Karpas-422 (cell line): ENCODE measurements around the gene DEPP1. TPM values are rescaled to one million over a fixed set of nuclear protein-coding genes. Genes with fewer than 3 reads are reported as not detected.
"Not testable (repeated sequence)": the region's sequence is repeated elsewhere in the genome, so short reads cannot be mapped to it uniquely, and the experiment has no call there.

Experiments
- DNase-seq: peaks from one replicate; pipeline ENCODE4 v3.0.0-alpha.2; 2015
- H2AFZ ChIP-seq: fragments of 200-600 bp; sonication (generic); 2 replicates; pipeline ENCODE4 v1.6.1; 2014; ENCODE audit warnings: antibody characterized with exemption, low read length, mixed read lengths
- H3K27ac ChIP-seq: fragments of 200-600 bp; sonication (generic); 2 replicates; pipeline ENCODE4 v1.5.1; 2014; ENCODE audit warnings: mild to moderate bottlenecking, low read length, moderate library complexity
- H3K27me3 ChIP-seq: fragments of 200-600 bp; sonication (generic); 2 replicates; pipeline ENCODE4 v1.6.1; 2014; ENCODE audit warnings: low read length, mixed read lengths
- H3K36me3 ChIP-seq: fragments of 200-600 bp; sonication (generic); 2 replicates; pipeline ENCODE4 v1.6.1; 2014; ENCODE audit warnings: low read length, mixed read lengths; ENCODE audit not compliant: insufficient read depth
- H3K4me1 ChIP-seq: fragments of 200-600 bp; sonication (generic); 2 replicates; pipeline ENCODE4 v1.6.1; 2014; ENCODE audit warnings: mild to moderate bottlenecking, low read length, mixed read lengths
- H3K4me2 ChIP-seq: fragments of 200-600 bp; sonication (generic); 2 replicates; pipeline ENCODE4 v1.6.1; 2014; ENCODE audit warnings: low read length, low read depth, mild to moderate bottlenecking; ENCODE audit not compliant: poor library complexity, severe bottlenecking
- H3K4me3 ChIP-seq: fragments of 200-600 bp; sonication (generic); 2 replicates; pipeline ENCODE4 v1.5.1; 2014; ENCODE audit warnings: mild to moderate bottlenecking, antibody characterized with exemption, low read length, mixed read lengths
- H3K79me2 ChIP-seq: fragments of 200-600 bp; sonication (generic); 2 replicates; pipeline ENCODE4 v1.6.1; 2014; ENCODE audit warnings: mild to moderate bottlenecking, low read length, mixed read lengths
- H3K9ac ChIP-seq: fragments of 200-600 bp; sonication (generic); 2 replicates; pipeline ENCODE4 v1.6.0; 2014; ENCODE audit warnings: low read length
- H3K9me2 ChIP-seq: fragments of 200-600 bp; sonication (generic), shearing (Covaris generic); replicated peaks from 2 replicates; pipeline ENCODE4 v1.6.0; 2014; ENCODE audit warnings: mild to moderate bottlenecking, low read length, moderate library complexity; ENCODE audit not compliant: insufficient read depth
- H3K9me3 ChIP-seq: fragments of 300-700, 200-600 bp; sonication (generic); 2 replicates; pipeline ENCODE4 v1.6.1; 2014; ENCODE audit warnings: low read length, mixed read lengths
- H4K20me1 ChIP-seq: fragments of 200-600 bp; sonication (generic); 2 replicates; pipeline ENCODE4 v1.6.1; 2014; ENCODE audit warnings: mild to moderate bottlenecking, antibody characterized with exemption, low read length, low read depth; ENCODE audit not compliant: insufficient read depth
- total RNA-seq: library from RNA; depleted of rRNA; stranded (reverse); fragments of >200 nt; shearing (Covaris generic); gene quantifications from 2 replicates; pipeline ENCODE4 v1.2.3, GENCODE V29; 2014; ENCODE audit warnings: low replicate concordance; rRNA removed

The DEPP1 gene, protein sequence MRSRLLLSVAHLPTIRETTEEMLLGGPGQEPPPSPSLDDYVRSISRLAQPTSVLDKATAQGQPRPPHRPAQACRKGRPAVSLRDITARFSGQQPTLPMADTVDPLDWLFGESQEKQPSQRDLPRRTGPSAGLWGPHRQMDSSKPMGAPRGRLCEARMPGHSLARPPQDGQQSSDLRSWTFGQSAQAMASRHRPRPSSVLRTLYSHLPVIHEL
- not detected in 2 replicates for total RNA-seq

DNA sequence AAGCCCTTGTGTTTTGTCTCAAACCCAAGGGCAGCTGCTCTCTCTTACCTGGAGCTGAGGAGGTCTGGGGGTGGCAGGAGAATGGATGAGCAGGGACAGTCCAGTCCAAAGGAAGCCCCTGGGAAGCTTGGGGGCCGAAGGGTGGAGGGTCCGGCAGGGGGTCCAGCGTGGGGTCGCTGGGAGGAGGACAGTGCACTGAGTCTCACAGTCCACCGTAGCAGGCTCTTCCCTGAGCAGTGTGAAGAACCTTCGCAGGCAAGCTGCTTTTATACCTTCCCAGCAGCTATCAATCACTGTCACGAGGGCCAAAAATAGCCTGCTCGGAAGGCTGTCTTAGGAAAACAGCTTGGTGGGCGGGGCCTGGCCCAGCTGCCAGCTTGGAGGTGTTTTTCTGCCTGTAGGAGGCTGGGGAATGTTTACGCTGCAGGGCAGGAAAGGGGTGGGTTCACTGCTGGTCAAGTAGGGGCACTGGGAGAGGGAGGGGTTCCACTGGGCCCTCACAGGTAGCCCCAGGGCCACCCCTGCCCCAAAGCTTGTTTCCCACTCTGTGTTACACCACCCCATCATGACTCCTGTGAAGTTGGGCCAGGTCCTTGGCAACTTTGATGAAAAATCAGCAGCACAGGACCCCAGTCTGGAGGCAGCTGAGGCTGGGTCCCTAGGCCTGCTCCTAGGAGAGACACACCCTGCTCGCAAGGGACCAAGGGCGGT, at the start of gene DEPP1:
Gene DEPP1, minus strand, starts transcription at position 240 of the 711 bp plus-strand sequence. CDS start 779 bp downstream, outside the sequence.
- H3K4me2 ChIP-seq, result no peak within 1 kb of the TSS
- H3K9me2 ChIP-seq, result no peaks in the 10 kb centered on the region
- no peak for DNase-seq
- H3K27ac ChIP-seq, result no peak within 1 kb of the TSS
- H3K79me2 ChIP-seq, result no peaks in the 10 kb centered on the region
- no peak within 1 kb of the TSS for H2AFZ ChIP-seq
- H3K36me3 ChIP-seq, result no peaks in the 10 kb centered on the region
- H3K9me3 ChIP-seq, result no peaks in the 10 kb centered on the region
- no peaks in the 10 kb centered on the region for H4K20me1 ChIP-seq
- no peak within 1 kb of the TSS for H3K9ac ChIP-seq
- no peaks in the 10 kb centered on the region for H3K27me3 ChIP-seq
- no peak within 1 kb of the TSS for H3K4me3 ChIP-seq
- peaks cover 11% of the 10 kb centered on the region for H3K4me1 ChIP-seq

DNA sequence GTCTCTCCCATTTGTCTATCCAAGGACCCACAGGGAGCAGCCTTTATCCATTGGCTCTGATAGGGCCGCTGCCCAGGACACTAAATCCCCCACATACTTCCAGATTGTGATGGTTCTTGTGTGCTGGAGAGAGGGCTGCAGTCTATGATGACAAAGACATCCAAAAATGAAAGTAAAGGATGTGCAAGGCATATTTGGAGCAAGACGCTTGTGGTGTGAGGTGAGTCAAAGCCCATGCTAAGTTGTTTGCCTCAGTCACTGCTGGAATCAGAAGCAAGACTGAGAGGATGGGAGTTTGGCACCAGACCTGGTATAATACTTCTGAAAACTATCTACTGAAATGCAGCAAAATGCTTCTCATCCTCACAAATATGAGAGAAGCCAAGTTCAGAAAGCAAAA, 44.8 kb upstream of the DEPP1 start:
- H3K4me2 ChIP-seq, result no peak overlapping the region
- H3K27me3 ChIP-seq, result no peaks in the 10 kb centered on the region
- H3K27ac ChIP-seq, result no peak overlapping the region
- H3K4me3 ChIP-seq, result no peak overlapping the region
- no peaks in the 10 kb centered on the region for H3K79me2 ChIP-seq
- H3K4me1 ChIP-seq, result peaks cover 4% of the 10 kb centered on the region; the same call in 1 of the 2 replicates
- no peak overlapping the region for H3K9ac ChIP-seq
- no peak overlapping the region for H2AFZ ChIP-seq
- no peaks in the 10 kb centered on the region for H3K36me3 ChIP-seq
- no peak for DNase-seq
- peaks cover 6% of the 10 kb centered on the region; the same call in 1 of the 2 replicates for H4K20me1 ChIP-seq
- H3K9me3 ChIP-seq, result no peaks in the 10 kb centered on the region
- no peaks in the 10 kb centered on the region for H3K9me2 ChIP-seq

DNA sequence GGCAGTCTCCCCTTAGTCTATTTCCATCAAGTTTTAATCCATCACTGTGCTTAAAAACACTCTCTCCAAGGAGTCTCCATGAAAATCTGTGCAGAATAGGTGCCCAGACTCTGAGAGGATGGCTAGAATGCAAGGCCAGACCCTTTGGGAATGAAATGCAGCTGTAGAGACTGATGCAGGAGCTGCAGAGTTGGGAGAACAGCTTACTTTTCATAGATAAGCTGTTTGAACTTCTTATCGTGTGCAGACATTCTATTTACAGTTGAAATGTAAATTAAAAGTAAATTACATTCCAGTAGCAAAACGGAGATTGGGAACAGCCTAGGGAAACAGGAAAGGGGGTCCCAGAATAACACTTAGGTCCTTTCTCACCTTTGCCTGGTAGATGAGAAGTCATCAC, 37.0 kb upstream of the DEPP1 start:
- H3K4me2 ChIP-seq, result no peak overlapping the region
- H3K27me3 ChIP-seq, result no peaks in the 10 kb centered on the region
- no peak overlapping the region for H3K27ac ChIP-seq
- no peak overlapping the region for H3K4me3 ChIP-seq
- no peaks in the 10 kb centered on the region for H3K36me3 ChIP-seq
- DNase-seq, result no peak
- no peak overlapping the region for H2AFZ ChIP-seq
- no peaks in the 10 kb centered on the region for H3K9me2 ChIP-seq
- H3K79me2 ChIP-seq, result no peaks in the 10 kb centered on the region
- H3K4me1 ChIP-seq, result peaks cover 4% of the 10 kb centered on the region; the same call in 1 of the 2 replicates
- H3K9me3 ChIP-seq, result no peaks in the 10 kb centered on the region
- H4K20me1 ChIP-seq, result peaks cover 6% of the 10 kb centered on the region; the same call in 1 of the 2 replicates
- H3K9ac ChIP-seq, result no peak overlapping the region

DNA sequence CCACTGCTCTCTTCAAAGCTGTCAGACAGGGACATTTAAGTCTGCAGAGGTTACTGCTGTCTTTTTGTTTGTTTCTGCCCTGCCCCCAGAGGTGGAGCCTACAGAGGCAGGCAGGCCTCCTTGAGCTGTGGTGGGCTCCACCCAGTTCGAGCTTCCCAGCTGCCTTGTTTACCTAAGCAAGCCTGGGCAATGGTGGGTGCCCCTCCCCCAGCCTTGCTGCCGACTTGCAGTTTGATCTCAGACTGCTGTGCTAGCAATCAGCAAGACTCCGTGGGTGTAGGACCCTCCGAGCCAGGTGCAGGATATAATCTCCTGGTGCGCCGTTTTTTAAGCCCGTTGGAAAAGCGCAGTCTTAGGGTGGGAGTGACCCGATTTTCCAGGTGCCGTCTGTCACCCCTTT, 35.9 kb upstream of the DEPP1 start:
- H3K9me3 ChIP-seq, H3K9ac ChIP-seq, H4K20me1 ChIP-seq, H3K27ac ChIP-seq, H3K79me2 ChIP-seq, H3K36me3 ChIP-seq, H3K4me3 ChIP-seq, DNase-seq, H3K9me2 ChIP-seq, H2AFZ ChIP-seq, H3K4me1 ChIP-seq, H3K27me3 ChIP-seq, H3K4me2 ChIP-seq: not testable (repeated sequence)

DNA sequence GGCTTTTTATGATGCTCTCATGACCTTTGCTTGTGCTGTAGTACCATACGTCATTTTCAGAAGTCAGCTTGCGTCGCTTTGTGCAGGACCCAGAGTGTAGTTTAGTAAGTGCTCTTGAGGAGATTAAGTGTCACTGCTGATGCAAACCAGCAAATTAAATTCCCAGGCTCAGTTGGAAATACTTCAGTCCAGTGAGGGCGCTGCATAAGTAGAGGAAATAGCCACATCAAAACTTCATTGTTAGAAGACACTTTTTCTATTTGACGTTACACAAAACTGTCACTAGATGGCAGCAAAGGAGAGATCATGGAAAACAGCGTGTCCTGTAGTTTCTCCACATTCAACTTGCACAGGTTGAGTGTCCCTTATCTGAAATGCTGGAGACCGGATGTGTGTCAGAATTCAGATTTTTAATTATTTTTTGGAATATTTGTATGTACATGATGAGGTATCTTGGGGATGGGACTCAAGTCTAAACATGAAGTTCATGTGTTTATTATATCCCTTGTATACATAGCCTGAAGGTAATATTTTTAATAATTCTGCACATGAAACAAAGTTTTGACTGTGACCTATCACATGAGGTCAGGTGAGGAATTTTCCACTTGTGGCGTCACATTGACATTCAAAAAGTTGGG, 30.0 kb upstream of the DEPP1 start:
- H2AFZ ChIP-seq, result no peak overlapping the region
- peak overlapping the region; percentile 25 for H3K4me2 ChIP-seq
- H3K9me3 ChIP-seq, result no peaks in the 10 kb centered on the region
- H3K4me1 ChIP-seq, result peaks cover 8% of the 10 kb centered on the region
- no peaks in the 10 kb centered on the region for H3K9me2 ChIP-seq
- peak; percentile 92 for DNase-seq
- no peak overlapping the region for H3K4me3 ChIP-seq
- H3K27ac ChIP-seq, result no peak overlapping the region
- H3K36me3 ChIP-seq, result peaks cover 15% of the 10 kb centered on the region
- no peaks in the 10 kb centered on the region for H3K27me3 ChIP-seq
- H4K20me1 ChIP-seq, result peaks cover 19% of the 10 kb centered on the region
- peaks cover 3% of the 10 kb centered on the region; the same call in 1 of the 2 replicates for H3K79me2 ChIP-seq
- no peak overlapping the region for H3K9ac ChIP-seq

DNA sequence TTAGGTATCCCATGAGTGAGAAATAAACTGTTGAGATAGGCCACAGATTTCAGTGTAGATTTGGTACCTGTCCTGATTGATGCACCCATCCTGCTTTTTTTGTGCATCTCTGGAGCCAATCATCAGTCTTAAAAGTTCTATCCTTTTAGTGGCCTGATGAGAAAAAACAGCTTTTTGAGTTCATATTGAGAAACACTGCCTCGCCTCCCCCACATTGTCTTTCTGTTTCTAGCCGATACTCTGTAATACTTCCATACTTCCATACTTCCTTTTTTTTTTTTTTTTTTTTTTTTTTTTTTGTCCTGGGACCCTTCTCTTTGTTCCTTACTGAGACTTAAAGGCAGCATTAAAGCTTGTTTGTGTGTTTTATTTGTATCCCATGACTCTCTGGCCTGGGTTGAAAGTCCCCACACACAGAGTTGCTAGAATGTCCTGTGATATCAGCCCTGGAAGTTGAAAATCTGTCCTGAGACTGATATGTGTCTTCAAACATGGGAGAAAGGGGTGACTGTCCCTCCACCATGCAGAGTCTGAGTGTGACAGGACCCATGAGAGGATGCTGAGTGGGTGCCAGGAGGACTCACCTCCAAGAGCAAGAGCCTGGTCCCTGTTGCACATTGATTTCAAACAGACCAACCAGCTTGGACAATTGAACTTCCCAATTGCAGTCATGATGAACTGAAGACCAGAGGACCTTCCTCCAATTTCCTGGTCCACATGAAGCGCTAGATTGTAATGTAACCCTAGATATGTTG, 27.8 kb upstream of the DEPP1 start:
- Histone ChIP-seq H4K20me1 (peaks cover 41% of the 10 kb centered on the region), H3K27me3 (no peaks in the 10 kb centered on the region), H3K4me1 (peaks cover 16% of the 10 kb centered on the region), H3K9ac (no peak overlapping the region), H2AFZ (no peak overlapping the region), H3K36me3 (peaks cover 32% of the 10 kb centered on the region), H3K9me3 (no peaks in the 10 kb centered on the region), H3K27ac (no peak overlapping the region), H3K79me2 (peaks cover 25% of the 10 kb centered on the region), H3K4me3 (no peak overlapping the region), H3K4me2 (no peak overlapping the region), H3K9me2 (no peaks in the 10 kb centered on the region)
- DNase-seq, result no peak

DNA sequence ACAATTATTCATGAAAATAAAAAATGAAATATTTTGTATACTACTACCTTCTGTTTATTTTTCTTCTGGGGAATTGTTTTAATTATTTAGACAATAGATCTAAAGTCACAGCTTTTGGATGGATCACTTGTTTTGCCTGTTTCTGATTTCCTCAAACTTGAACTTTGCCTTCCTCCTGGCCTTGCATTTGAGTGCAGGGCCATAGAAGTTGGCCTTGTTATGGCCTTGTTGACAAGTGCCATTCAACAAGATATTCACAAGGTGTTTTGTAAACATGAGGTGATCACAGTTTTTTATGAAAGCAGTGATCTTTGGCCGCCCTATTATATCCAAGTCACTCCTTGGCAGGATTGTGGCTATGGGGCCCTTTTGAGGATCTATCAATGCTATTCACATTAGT, 26.7 kb upstream of the DEPP1 start:
- no peaks in the 10 kb centered on the region for H3K27me3 ChIP-seq
- H3K27ac ChIP-seq, result no peak overlapping the region
- DNase-seq, result no peak
- H3K4me3 ChIP-seq, result no peak overlapping the region
- no peaks in the 10 kb centered on the region for H3K9me2 ChIP-seq
- peaks cover 23% of the 10 kb centered on the region for H3K4me1 ChIP-seq
- no peak overlapping the region for H2AFZ ChIP-seq
- H3K79me2 ChIP-seq, result peaks cover 29% of the 10 kb centered on the region
- peaks cover 43% of the 10 kb centered on the region for H4K20me1 ChIP-seq
- peaks cover 32% of the 10 kb centered on the region for H3K36me3 ChIP-seq
- no peak overlapping the region for H3K4me2 ChIP-seq
- no peaks in the 10 kb centered on the region for H3K9me3 ChIP-seq
- H3K9ac ChIP-seq, result no peak overlapping the region

DNA sequence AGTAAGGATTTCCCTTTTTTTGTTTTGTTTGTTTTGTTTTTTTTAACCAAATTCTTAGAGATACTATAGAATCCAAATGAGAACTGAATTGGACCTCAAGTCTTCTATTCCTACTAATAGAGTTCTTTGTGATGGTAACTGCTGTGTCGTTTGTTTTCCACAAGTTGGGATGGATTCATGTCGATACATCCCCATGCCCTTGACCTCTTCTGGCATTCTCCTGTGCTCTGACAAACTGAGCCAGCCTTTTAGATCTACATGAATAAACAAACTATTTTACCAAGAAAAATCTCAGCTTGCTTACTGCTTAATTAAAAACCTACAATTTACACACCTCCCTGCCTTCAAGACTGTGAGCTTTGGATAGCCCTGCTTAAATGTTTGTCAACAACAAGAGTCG, 26.1 kb upstream of the DEPP1 start:
- Histone ChIP-seq H4K20me1 (peaks cover 43% of the 10 kb centered on the region), H3K9ac (no peak overlapping the region), H3K9me2 (no peaks in the 10 kb centered on the region; the same call in 1 of the 2 replicates), H3K9me3 (no peaks in the 10 kb centered on the region), H2AFZ (no peak overlapping the region), H3K27me3 (no peaks in the 10 kb centered on the region), H3K4me1 (peaks cover 26% of the 10 kb centered on the region), H3K36me3 (peaks cover 32% of the 10 kb centered on the region), H3K79me2 (peaks cover 29% of the 10 kb centered on the region), H3K4me2 (no peak overlapping the region), H3K4me3 (no peak overlapping the region), H3K27ac (no peak overlapping the region)
- DNase-seq, result no peak
